MM.1S (cell line): ENCODE results near the gene PIK3C2A.

Experiments used
- CTCF ChIP-seq: fragments of 300-600 bp; sonication (generic); IDR thresholded peaks from 2 replicates; pipeline ENCODE4 v1.5.1; 2016; ENCODE audit warnings: antibody characterized with exemption, low read length, mixed read lengths
- EZH2 ChIP-seq: fragments of 300-600 bp; sonication (generic); optimal IDR thresholded peaks from 2 replicates; pipeline ENCODE3; 2017; ENCODE audit warnings: low read depth, mild to moderate bottlenecking, antibody characterized with exemption, low read length, mixed read lengths
- EZH2phosphoT487 ChIP-seq: fragments of 300-600 bp; sonication (generic); IDR thresholded peaks from 2 replicates; pipeline ENCODE4 v1.6.1; 2018; ENCODE audit warnings: antibody characterized with exemption, low read length

GRCh38 chr11:17244046-17244445 lies 36.3 kb upstream of the PIK3C2A start:
- TF ChIP-seq CTCF (no peak), EZH2 (no peak), EZH2phosphoT487 (no peak)
